Neural progenitor cell (in vitro differentiated cells): ENCODE measurements around the gene MON1A.

Experiments
- CTCF ChIP-seq: fragments of 200-600 bp; sonication (generic); IDR thresholded peaks from 2 replicates; pipeline ENCODE4 v1.5.1; 2017; ENCODE audit warnings: antibody characterized with exemption, mild to moderate bottlenecking
- EZH2 ChIP-seq: fragments of 200-600 bp; sonication (generic); IDR thresholded peaks from 2 replicates; pipeline ENCODE4 v1.6.1; 2017; ENCODE audit warnings: antibody characterized with exemption, mild to moderate bottlenecking, moderate library complexity
- EZH2phosphoT487 ChIP-seq: fragments of 200-600 bp; sonication (generic); IDR thresholded peaks from 2 replicates; pipeline ENCODE4 v1.6.1; 2017; ENCODE audit warnings: antibody characterized with exemption

GRCh38 chr3:49864505-49864904 lies 65.1 kb downstream of the MON1A start:
- TF ChIP-seq CTCF (no peak), EZH2 (no peak), EZH2phosphoT487 (no peak)
